ENCODE results near the gene RASGRP1. TPM values are rescaled to one million over a fixed set of nuclear protein-coding genes. Genes with fewer than 3 reads are reported as not detected.

RASGRP1 gene
- total RNA-seq, 1 donor from 2014 or later = 2.3 TPM

DNA sequence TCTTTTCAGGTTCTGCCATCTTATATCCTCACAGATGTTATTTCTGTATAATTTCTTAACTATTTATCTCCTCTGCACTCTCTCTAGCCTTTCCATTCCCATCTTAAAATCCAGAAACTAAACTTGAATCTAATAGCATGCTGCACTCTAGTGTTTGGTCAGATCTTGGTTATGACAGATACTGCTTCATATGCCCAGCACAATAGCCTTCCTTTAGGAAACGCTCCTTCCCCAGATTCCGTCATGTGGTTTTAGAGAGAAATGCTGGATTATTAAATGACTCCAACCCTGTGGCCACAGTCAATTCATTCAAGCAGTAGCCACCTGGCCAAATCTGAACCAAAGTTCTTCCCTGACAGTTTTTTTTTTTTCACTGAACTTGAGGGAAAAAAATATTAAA lies 19.4 kb downstream of the RASGRP1 start:
- Histone ChIP-seq H3K4me3 (no peak overlapping the region), H3K27me3 (ENCODE audit: low read depth) (no peaks in the 10 kb centered on the region), H3K27ac (no peak overlapping the region), H3K36me3 (no peaks in the 10 kb centered on the region), H3K4me1 (no peaks in the 10 kb centered on the region), H3K9me3 (no peaks in the 10 kb centered on the region)
- TF ChIP-seq, protein P1, sequence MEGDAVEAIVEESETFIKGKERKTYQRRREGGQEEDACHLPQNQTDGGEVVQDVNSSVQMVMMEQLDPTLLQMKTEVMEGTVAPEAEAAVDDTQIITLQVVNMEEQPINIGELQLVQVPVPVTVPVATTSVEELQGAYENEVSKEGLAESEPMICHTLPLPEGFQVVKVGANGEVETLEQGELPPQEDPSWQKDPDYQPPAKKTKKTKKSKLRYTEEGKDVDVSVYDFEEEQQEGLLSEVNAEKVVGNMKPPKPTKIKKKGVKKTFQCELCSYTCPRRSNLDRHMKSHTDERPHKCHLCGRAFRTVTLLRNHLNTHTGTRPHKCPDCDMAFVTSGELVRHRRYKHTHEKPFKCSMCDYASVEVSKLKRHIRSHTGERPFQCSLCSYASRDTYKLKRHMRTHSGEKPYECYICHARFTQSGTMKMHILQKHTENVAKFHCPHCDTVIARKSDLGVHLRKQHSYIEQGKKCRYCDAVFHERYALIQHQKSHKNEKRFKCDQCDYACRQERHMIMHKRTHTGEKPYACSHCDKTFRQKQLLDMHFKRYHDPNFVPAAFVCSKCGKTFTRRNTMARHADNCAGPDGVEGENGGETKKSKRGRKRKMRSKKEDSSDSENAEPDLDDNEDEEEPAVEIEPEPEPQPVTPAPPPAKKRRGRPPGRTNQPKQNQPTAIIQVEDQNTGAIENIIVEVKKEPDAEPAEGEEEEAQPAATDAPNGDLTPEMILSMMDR (IDR thresholded peaks at IDR 0.05) = no peak
- no peak for ATAC-seq
- no peak for DNase-seq
- intact Hi-C loops (cut with DNase I) = no loop called here

DNA sequence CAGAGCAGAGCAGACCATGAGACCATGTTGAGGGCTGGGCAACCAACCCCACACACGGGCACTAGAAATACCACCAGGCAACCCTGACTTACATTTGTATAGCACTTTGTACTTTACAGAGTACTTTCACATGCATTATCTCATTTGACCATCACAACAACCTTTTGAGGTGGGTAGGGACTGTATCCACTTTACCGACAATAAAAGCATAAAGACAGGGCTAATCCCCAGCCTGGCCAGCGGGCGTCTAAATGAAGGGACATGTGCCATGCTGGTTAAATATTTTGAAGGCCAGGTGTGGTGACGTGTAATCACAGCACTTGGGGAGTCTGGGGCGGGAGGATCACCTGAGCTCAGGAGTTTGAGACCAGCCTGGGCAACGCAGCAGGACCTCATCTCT lies 23.6 kb downstream of the RASGRP1 start:
- Histone ChIP-seq H3K4me1 (no peaks in the 10 kb centered on the region), H3K27ac (no peak overlapping the region), H3K27me3 (ENCODE audit: low read depth) (no peaks in the 10 kb centered on the region), H3K4me3 (no peak overlapping the region), H3K9me3 (no peaks in the 10 kb centered on the region), H3K36me3 (no peaks in the 10 kb centered on the region)
- no peak for DNase-seq
- intact Hi-C loops (cut with DNase I) = no loop called here
- TF ChIP-seq, protein P1 (IDR thresholded peaks at IDR 0.05) = no peak
- ATAC-seq = no peak

DNA sequence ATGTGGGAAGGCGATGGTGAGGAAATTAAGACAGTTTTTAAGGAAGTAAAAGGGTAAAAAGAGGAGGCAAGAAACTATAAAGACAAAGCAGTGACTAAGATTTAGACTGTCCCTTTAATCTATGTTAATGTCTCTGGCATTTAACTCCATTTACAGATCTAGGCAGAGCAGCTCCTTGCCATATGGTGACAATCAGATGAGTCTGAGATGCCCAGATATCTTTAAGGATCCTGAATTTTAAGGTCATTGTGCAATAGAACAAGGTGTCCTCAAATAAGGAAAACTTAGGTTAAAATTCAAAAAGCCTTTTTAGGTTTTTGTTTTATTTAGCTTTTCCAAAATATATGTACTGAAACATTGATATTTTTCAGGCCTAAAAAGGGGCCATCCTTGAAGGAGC lies 24.1 kb downstream of the RASGRP1 start:
- TF ChIP-seq, protein P1 (IDR thresholded peaks at IDR 0.05) = no peak
- Histone ChIP-seq H3K4me3 (no peak overlapping the region), H3K27me3 (ENCODE audit: low read depth) (no peaks in the 10 kb centered on the region), H3K36me3 (no peaks in the 10 kb centered on the region), H3K9me3 (no peaks in the 10 kb centered on the region), H3K4me1 (no peaks in the 10 kb centered on the region), H3K27ac (no peak overlapping the region)
- DNase-seq = no peak
- no peak for ATAC-seq
- intact Hi-C loops (cut with DNase I) = no loop called here

DNA sequence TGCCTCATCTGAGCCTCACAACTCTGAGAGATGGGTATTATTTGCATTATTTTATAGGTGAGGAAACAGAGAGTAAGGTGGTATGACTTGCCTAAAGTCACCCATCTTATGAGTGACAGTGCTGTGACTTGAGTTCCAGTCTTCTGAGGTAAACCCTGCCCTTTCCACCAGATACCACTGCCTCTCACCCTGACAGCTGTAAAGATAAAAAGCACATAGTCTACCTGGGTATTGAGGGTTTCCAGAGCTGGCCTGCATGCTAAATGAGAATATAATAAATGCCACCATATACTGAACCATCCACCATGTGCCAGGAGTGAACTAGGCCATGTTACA lies 25.6 kb downstream of the RASGRP1 start:
- ATAC-seq (no peak), DNase-seq (no peak)
- Histone ChIP-seq H3K27ac (no peak overlapping the region), H3K36me3 (no peaks in the 10 kb centered on the region), H3K4me3 (no peak overlapping the region), H3K4me1 (no peaks in the 10 kb centered on the region), H3K27me3 (ENCODE audit: low read depth) (no peaks in the 10 kb centered on the region), H3K9me3 (no peaks in the 10 kb centered on the region)
- intact Hi-C loops (cut with DNase I) = no loop called here
- TF ChIP-seq, protein P1 (IDR thresholded peaks at IDR 0.05) = no peak

DNA sequence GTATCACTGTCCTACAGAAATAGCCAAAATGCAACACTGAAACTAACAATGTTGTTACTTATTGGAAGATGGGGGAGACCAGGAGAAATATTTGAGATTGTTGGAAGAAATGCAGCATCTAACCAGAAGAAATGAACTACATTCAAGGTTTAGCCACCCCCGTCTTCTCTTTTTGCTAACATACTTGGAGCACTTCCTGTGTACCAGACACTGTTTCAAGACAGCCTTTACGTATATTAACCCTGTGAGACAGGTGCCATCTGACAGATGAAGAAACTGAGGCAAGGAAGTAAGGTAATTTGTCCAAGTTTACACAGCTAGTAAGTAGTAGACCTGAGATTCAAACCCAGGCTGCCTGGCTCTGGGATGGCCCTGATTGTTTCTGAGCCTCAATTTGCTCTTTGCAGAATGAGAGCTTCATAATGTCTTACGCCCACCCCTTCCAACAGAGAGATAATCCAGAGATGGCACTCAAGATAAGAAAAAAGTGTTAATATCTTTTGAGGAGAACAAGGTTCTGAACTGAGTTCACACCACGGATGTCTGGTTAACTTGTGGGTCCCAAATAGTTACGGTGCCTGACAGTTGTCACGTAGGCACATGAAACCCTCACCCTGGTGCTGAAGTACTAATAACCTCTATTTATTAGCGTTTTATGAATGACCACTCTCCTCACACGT lies 26.1 kb downstream of the RASGRP1 start:
- Histone ChIP-seq H3K9me3 (no peaks in the 10 kb centered on the region), H3K27ac (no peak overlapping the region), H3K4me1 (no peaks in the 10 kb centered on the region), H3K4me3 (no peak overlapping the region), H3K27me3 (ENCODE audit: low read depth) (no peaks in the 10 kb centered on the region), H3K36me3 (no peaks in the 10 kb centered on the region)
- intact Hi-C loops (cut with DNase I) = no loop called here
- no peak for ATAC-seq
- TF ChIP-seq, protein P1 (IDR thresholded peaks at IDR 0.05) = no peak
- DNase-seq = no peak

Data from lower lobe of right lung (tissue), 2 donors.